HL-60 (cell line): ENCODE results near the gene WDR90.

Experiments used
- GABPA ChIP-seq: IDR thresholded peaks from 2 replicates; pipeline ENCODE4 v1.6.1; 2012; ENCODE audit warnings: low read depth
- POLR2AphosphoS5 ChIP-seq: IDR thresholded peaks from 2 replicates; pipeline ENCODE4 v1.6.1; 2012; ENCODE audit warnings: low read depth
- SPI1 ChIP-seq: IDR thresholded peaks from 2 replicates; pipeline ENCODE4 v1.6.1; 2012; ENCODE audit warnings: low read depth, mild to moderate bottlenecking, borderline replicate concordance
- TF ChIP-seq, protein P1 (sequence below): IDR thresholded peaks from one replicate; pipeline ENCODE4 v1.5.1; 2011; ENCODE audit warnings: low read length, control low read depth, inconsistent platforms; ENCODE audit not compliant: insufficient read depth

DNA sequence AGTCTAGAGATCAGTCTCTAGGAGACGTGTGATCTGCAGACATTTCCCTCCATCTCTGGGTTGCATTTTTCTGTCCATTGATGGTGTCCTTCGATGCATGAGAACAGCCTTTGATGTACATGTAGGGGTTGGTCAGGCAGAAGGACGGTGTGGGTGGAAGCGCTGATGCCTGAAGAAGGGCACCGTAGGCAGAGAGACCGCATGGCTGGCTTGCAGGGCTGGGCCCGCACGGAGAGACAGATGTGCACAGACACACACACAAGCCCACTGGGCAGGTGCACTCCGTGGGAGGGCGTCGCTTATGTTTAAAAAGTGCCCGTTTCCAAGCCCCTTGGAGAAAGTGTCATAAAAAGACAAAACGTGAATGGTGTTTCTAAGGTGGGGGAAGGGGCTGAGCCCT lies 34.0 kb upstream of the WDR90 start:
- TF ChIP-seq, protein P1, sequence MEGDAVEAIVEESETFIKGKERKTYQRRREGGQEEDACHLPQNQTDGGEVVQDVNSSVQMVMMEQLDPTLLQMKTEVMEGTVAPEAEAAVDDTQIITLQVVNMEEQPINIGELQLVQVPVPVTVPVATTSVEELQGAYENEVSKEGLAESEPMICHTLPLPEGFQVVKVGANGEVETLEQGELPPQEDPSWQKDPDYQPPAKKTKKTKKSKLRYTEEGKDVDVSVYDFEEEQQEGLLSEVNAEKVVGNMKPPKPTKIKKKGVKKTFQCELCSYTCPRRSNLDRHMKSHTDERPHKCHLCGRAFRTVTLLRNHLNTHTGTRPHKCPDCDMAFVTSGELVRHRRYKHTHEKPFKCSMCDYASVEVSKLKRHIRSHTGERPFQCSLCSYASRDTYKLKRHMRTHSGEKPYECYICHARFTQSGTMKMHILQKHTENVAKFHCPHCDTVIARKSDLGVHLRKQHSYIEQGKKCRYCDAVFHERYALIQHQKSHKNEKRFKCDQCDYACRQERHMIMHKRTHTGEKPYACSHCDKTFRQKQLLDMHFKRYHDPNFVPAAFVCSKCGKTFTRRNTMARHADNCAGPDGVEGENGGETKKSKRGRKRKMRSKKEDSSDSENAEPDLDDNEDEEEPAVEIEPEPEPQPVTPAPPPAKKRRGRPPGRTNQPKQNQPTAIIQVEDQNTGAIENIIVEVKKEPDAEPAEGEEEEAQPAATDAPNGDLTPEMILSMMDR: no peak
- TF ChIP-seq POLR2AphosphoS5: no peak
- TF ChIP-seq GABPA: no peak
- TF ChIP-seq SPI1: no peak
